Activated T-cell treated with anti-CD3 and anti-CD28 coated beads for 1 hour (primary cell): ENCODE results near the gene AGTR1.

Experiments
- DNase-seq: peaks from one replicate; pipeline ENCODE4 v3.0.0-alpha.2; 2020; ENCODE audit warnings: low read depth

Gene AGTR1

DNA sequence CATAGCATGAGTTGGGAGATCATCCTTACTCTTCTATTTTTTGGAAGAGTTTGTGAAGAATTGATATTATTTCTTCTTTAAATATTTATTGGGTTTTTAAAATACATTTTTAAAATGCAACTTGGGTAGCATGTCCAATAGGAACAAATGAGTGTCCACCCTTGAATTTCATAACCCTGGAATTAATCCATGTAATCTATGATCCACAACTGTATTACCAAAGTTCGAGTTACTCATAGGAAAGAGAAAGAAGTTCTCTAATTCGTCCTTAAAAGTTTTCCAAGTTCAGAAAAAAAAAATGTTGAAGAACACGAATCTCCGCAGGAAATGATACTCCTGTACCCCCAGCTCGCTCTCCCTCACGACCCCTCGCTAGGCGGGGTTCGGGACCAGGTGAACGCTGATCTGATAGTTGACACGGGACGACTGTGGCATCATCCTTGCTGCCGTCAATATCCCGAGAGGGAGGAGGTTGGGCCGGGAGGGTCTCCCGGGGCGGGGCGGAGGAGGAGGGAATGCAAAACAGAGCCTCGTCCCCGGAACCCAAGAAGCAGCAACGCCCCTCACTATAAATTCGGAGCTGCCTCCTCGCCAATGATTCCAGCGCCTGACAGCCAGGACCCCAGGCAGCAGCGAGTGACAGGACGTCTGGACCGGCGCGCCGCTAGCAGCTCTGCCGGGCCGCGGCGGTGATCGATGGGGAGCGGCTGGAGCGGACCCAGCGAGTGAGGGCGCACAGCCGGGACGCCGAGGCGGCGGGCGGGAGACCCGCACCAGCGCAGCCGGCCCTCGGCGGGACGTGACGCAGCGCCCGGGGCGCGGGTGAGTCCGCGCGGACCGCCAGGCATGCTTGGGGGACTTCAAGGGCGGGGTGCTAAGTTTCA lies at the start of gene AGTR1:
TSS of gene AGTR1 (plus strand) at position 598 of the 884 bp plus-strand sequence. CDS start 43,133 bp downstream, outside the sequence.
- DNase-seq, result no peak

DNA sequence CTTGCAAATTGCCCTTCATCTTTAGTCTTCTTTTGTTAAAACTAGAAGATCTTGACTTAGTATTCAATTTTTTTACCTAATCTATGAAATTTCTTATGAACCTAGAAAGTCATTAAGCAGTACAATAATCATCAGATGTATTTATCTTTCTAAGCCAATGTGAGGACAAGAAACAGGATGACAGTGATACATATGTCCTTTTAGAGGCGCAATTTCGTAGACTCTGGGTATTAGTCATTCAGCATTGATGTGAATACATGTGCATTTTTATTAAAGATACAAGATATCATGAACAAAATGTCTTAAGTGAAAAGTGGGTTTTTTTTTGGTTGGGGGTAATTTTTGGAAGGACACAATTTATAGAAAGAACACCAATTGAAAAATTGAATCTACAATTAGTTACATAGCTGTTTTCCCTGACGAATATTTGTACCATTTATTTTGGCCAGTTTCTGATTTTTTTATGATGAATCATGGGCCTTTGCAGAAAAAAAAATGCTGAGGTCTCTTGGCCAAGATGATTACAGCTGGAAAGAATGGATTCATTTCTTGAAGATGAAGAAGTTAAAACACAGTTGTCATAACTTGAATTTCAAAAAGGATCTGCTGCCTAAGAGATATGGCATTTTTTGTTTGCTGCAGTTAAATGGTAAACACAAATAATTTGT lies 48.9 kb upstream of the AGTR1 start:
- DNase-seq, result no peak

DNA sequence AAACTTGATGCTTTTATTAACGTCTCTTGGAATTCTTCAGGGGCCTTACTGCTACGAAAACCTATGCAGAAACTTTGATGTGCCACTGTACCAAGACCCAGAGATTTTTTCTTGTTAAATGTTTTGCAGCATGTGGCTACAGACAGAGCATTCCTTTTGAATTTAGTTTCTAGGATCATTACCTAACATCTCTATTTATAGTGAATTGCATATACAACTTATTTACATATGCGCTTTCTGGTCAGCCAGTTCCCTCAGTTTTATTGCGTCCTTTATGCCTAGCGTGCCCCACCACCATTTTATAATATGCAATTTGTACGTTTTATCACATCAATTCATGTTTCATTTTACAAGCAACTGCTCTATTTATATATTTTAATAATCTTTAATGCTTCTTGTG lies 46.2 kb upstream of the AGTR1 start:
- no peak for DNase-seq

DNA sequence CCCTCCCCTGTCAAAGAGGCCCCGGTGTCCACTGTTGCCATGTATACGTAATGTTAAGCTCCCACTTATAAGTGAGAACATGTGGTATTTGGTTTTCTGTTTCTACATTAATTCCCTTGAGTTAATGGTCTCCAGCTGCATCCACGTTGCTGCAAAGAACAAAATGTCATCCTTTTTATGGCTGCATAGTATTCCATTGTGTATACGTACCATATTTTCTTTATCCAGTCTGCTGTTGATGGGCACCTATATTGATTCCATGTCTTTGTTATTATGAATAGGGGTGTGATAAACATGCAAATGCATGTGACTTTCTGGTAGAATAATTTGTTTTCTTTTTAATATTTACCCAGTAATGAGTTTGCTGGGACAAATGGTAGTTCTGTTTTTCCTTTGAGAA lies 43.3 kb upstream of the AGTR1 start:
- no peak for DNase-seq

DNA sequence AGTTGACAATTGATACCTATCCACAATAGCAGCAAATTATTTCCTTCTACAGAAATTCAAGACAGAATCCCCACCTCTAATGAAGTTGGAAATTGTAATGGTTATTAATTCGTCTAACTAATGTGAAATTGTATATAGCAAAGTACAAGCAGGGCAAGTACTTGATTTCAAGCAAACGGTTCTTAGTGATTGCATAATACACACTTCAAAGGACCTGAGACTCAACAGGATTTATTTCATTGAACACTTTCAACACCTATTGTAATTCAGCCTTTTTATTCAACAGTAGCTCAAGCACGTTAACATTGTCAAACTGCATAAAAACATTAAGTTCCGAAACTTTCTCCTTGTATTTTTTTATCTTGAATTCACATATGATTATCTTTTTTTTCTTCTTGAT lies 40.2 kb upstream of the AGTR1 start:
- no peak for DNase-seq

DNA sequence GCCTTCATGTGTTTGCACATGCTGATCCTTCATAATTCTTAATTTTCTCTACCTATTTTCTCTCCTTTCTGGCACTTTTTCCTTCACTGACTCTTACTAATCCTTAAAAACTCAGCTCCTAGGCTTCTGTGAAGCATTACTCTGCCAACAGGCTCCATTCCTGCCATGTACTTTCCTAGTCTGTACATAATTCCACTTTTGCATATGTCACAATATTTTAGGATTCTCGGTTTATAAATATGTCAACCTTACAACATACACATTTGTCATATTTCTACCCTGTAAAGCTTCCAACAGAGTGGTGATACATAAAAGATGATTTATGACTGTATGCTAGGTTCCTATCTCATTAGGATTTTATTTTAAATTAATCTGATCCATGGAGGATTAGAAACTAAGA lies 38.2 kb upstream of the AGTR1 start:
- DNase-seq, result no peak

DNA sequence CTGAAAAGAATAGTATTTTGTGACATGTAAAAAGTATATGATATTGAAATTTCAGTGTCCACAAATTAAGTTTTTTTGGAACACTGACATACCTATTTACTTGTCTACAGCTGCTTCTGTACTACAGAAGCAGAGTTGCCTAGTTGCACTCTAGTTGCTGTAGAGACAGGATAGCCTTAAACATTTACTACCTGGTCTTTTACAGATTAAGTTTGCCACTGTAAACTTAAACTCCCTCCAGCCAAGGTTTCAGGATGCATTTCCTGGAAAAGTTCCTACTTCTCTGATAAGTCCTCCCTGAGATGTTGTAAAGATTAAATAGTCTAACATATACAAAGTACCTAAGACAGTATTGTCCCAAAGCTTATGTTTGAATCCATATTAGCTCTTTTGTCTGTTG lies 17.4 kb upstream of the AGTR1 start:
- DNase-seq, result no peak

DNA sequence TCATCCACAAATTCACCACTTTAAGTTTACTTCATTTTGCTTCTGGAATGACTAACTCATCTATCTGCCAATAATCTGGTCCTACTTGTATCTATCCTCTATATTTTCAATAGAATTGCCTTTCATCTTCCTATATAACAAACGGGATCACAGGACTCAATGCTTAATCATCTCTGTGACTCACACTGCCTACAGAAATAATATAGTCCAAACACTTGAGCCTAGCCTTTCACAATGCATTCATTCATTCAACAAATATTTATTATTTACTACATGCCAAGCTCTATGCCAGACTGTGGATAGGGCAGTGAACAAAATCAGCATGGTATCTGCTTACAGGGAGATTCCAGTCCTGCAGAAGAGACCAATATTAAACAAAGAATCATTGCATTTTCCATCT lies 16.6 kb upstream of the AGTR1 start:
- DNase-seq, result no peak

DNA sequence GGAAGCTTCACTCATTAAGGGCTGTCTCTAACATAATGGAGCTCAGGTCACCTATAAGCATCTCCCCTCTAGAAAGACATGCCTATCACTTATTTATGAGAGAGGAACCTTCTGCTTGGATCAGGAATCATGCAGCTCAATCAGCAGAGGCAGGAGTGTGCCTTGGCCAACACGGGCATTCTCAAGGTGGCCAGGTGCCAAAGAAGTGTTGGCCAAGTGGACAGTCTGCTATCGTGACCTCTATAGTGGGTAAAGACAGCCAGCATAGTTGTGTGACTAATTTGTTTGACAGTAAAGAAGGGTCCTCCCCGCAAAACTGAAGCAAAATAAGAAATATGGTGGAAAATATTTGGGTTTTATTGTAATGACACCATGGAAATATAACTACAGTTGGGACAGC lies 14.7 kb upstream of the AGTR1 start:
- DNase-seq, result no peak

DNA sequence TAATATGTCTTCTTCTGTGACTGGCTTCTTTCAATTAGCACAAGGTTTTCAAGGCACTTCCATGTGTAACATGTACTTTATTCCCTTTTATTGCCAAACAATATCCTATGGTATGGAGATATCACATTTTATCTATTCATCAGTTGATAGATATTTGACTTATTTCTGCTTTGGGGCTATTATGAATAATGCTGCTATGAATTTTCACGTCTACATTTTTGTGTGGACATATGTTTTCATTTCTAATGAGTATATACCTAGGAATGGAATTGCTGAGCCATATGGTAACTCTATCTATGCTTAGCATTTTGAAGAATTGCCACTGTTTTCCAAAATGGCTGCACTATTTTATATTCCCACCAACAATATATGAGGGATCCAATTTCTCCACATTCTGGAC lies 3.6 kb upstream of the AGTR1 start:
- DNase-seq, result no peak

DNA sequence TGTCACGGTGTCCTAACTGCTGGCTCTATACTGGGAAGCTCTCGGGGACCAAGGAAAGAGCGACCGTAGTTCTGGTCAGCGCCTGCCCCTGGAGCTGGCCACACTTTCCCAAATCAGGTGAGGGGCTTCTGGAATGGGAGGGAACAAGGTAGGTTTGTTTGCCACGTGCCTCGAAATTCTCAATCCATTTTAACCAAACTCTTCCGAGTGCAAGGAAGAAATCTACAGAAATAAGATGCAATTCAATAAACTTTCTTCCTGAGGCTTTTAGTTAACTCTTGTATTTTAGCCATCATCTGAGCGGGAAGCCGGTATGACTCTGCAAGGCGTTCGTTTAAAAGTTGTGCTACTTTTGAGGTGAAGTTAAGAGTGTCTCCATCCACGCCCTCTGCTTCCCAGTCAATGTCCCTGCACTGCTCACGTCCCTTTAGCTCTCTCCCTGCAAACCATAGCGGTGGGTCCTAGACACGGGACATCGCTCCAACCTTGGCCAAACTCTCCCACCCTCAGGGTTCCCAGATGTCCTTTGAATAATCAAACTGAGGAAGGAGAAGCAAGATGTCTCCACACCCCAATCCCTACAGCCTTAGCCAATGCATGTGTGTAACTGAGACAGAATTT lies 597 bp downstream of the AGTR1 start:
- no peak for DNase-seq

DNA sequence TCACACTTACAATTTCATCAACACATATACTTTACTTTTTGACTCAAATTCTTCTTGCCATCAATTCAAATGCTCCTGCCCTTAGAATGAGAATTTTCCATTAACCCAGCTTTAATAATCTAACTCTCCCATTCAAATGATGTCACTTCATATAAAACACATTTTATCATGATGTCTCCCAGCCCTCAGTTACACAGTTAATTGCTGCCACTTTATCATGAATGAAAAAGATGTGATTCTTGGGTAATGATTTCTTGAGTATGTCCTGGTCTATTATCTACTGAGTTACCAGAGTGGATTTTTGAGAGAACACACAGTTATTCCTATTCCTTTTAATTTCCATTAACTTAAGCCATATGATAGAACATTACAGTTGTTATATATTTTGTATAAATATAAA lies 7.6 kb downstream of the AGTR1 start:
- DNase-seq, result no peak

DNA sequence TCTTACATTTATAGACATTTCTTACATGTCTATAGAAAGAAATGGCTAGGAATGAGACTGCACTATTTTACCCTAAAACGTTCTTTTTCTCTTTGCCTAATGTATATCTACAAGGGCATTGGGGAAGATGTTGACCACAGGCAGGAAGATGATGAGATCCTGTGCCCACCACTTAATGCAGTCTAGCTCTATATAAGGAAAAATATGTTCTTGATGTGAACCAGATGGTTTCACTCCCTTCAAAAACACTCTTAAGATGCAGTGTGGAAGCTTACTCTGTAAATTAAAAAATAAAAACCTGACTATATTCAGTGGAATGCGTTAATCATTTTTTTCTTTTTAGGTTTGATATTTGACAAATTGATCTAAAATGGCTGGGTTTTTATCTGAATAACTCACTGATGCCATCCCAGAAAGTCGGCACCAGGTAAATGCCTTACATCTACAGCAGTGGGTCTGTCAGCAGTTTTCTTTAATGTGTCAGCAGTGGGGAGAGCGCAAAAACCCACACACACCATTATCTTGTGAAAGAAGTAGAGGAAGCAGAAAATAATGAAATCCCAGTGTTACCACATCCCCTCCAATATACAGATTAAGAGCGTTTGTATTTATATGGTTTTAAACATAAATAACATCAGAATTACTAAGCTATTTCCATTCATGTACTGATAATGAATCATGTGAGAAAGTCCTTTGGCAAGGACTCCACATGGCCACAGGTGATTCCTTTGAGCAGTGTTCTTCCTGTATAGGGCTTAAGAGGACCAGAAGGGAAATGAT lies 10.1 kb downstream of the AGTR1 start:
- DNase-seq, result no peak

DNA sequence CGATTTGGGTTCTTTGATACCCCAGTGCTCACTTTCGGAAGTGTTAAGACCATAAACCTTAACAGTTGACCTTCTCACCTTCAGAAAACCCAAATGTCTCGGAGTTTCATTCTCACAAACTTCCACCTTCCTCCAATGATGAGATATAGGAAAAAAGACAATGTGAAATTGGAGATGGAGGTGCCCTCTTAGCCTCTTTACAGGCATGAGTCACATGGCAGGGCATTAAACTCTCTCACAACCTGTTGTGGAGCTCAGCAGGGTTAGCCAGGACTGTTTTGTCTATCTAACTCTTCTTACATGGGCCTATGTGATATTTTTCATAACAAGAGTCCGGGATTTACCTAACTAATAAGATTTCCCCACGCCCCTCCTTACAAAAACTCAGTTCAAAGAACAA lies 10.7 kb downstream of the AGTR1 start:
- no peak for DNase-seq

DNA sequence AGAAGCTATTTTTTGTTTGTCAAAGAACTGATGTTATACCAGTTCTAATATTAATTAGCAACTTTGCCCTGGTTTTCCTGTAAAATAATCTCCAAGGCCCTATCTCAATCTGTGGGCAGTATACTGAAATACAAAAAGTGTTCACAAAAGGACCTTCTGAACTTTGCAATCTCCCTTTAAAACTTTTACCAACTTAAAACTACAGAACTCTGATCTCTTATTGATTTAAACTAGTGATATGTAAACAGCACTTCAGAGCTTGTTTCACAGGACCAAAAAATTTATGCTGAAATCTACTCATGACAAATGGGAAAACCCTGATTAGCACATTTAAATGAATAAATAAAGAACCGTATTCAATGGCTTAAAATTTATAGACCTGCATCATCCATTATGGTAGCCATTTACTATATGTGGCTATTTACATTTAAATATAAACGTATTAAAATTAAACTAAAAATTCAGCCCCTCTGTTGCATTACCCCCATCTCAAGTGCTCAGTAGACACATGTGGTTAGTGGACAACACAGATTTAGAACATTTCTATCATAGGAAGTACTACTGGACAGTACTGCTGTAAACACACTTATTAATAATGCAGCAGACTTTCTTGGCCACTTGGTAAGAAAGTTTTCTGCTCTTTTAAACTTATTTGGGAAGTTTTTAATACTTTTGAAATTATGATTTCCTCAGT lies 12.0 kb downstream of the AGTR1 start:
- no peak for DNase-seq

DNA sequence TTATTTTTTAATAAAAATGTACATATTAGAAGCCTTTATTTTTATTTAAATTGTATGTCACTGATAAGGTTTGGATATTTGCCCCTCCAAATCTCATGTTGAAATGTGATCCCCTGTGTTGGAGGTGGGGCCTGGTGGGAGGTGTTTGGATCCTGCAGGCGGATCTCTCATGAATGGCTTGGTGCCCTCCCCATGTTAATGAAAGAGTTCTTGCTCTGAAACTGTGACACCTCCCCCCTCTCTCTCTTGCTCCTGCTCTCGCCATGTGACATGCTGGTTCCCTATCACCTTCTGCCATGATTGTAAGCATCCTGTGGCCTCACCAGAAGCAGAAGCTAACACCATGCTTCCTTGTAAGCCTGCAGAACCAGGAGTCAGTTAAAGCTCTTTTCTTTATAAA lies 13.0 kb downstream of the AGTR1 start:
- DNase-seq, result no peak

DNA sequence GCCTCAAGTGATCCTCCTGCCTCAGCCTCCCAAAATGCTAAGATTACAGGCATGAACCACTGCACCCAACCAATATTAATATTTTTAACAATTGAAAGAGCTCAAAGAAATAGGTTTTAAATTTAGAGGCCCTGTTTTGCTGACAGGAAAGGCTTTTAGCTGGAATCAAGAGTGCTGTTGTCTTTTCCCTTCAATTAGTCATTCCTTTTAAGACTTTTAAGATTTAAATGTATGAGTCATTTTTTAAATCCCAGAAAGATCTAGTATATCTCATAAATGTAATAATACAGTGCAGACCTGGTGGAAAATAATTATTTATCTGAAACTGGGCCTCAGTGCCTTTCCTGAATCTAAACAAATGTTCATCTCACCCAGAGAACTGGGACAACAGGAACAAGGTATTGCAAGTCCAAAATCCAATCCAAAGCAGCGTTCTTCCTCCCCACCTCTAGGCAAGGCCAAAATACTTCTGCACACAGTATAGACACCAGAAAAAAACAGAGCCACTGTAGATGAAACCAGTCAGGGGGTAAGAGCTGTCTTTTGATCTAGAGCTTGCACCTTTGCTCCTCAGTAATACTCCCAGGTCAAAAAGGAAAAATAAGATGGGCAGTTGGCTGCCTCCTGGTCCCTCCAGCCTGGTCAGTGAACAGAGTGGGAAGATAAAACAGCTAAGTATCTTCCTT lies 14.4 kb downstream of the AGTR1 start:
- DNase-seq, result no peak

DNA sequence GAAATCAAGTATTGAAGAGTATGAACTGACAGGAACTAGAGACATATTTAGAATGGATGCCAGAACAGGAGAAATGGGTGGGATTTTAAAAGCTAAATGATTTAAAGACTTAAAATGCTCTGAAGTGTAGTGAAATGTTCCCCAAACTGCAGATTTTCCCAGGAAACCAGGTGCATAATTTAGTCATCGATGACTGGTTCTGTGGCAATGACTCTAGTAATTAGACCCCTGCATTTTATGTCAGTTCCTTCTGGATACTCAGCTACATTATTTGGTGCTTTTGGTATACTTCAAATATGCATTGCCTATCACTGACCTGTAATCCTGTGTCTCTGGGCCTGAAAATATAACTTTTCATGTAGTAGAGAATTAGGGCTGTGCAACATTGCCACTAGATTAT lies 16.8 kb downstream of the AGTR1 start:
- no peak for DNase-seq

DNA sequence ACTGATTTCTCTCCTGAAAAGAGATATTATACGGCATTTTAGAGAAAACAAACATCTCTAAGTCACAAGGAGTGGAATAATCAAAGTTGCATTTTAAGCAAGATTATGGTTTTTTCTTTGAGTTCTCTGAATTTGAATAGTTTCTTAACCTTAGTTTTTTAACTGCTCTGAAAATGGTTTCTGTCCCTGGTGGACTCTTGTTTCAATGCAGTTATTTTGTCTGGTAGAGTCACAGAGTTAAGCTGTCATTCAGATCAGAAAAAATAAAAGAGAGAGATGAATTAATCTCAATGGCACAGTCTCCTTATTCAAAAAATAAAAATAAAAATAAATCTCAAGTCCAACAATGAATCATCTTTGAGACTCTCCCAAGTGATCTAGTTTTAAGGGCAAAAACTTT lies 19.0 kb downstream of the AGTR1 start:
- no peak for DNase-seq

DNA sequence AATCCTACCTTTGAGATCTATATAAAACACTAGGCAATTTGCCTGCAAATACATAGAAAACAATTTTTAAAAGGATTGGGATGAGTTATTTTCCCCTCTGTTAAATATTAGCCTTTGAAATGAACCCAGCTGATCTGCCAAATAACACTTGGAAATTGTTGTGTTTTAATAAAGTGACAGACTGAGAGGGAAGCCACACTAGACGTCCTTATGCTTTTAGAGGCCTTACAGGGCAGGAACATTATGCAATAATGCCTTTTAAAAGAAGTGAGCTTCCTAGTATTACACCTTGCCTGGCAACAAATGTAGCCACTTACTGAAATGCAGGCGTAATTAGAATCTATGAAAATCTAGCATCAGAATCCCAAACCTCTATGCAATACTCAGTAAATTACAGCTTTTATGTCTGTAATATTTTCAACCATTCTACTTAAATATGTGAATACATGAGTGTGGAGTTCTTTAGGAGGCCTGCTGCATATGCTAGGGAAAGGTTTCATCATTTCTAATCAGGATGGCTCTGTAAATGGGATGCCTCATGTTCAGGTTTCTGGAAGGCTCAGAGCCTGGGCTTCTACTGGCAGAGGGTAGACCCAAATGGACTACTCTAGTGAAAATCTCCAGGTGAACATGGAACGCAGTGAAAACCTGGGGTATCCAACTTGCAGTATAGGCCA lies 20.3 kb downstream of the AGTR1 start:
- DNase-seq, result no peak
